GM12865 (cell line): Measurements from ENCODE around the gene TSG101.

Experiments used
- DNase-seq: peaks from one replicate; pipeline ENCODE4 v3.0.0; 2010; ENCODE audit warnings: low read depth
- H3K4me3 ChIP-seq: 2 replicates; pipeline ENCODE4 v1.5.1; 2011; ENCODE audit warnings: mild to moderate bottlenecking, low read depth, low read length, control low read depth
- TF ChIP-seq, protein P1 (sequence below): IDR thresholded peaks from 2 replicates; pipeline ENCODE4 v1.5.1; 2011; ENCODE audit warnings: low read length, control low read depth, low read depth, inconsistent platforms; ENCODE audit not compliant: insufficient read depth; ENCODE audit errors: missing control alignments

The TSG101 gene

DNA sequence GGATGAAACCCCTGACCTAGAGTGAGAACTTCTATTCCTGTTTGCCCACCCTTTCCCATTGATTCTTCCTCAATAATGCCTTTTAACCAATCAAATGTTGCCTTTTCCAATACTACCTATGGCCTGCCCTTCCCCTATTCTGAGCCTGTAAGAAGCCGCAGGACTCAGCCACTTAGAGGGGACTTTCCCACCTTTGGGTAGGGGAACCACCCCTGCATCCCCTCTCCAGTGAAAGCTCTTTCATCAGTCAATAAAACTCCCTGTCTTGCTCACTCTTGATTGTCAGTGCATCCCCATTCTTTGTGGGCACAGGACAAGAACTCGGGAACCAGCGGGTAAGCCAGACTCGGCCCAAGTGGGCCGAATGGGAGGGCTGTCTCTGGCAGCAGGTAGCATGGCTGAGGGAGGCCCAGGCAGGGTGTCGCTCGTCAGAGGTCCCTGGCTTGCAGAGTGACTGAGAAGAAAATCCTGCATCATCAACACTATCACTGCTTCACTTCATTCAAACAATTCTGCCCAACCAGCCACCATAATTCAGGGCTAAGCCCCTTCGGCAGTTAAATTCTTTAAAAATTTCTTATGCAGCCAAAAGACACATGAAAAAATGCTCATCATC is 40.7 kb downstream of the TSG101 start:
- H3K4me3 ChIP-seq, result no peak overlapping the region
- peak; percentile 54 for DNase-seq
- TF ChIP-seq, protein P1, sequence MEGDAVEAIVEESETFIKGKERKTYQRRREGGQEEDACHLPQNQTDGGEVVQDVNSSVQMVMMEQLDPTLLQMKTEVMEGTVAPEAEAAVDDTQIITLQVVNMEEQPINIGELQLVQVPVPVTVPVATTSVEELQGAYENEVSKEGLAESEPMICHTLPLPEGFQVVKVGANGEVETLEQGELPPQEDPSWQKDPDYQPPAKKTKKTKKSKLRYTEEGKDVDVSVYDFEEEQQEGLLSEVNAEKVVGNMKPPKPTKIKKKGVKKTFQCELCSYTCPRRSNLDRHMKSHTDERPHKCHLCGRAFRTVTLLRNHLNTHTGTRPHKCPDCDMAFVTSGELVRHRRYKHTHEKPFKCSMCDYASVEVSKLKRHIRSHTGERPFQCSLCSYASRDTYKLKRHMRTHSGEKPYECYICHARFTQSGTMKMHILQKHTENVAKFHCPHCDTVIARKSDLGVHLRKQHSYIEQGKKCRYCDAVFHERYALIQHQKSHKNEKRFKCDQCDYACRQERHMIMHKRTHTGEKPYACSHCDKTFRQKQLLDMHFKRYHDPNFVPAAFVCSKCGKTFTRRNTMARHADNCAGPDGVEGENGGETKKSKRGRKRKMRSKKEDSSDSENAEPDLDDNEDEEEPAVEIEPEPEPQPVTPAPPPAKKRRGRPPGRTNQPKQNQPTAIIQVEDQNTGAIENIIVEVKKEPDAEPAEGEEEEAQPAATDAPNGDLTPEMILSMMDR, result no peak

DNA sequence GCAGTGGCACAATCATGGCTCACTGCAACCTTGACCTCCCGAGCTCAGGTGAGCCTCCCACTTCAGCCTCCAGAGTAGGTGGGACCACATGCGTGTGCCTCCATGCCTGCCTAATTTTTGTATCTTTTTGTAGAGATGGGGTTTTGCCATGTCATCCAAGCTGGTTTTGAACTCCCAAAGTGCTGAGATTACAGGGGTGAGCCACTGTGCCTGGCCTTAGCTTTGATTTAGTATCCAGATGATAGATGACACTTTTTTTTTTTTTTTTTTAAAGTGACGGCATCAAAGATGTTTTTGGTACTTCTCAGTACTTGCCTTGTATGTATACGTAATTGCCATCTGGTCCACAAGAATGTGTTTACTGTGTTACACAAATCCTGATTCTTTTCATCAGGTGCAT is 47.7 kb downstream of the TSG101 start:
- no peak for DNase-seq
- no peak overlapping the region for H3K4me3 ChIP-seq
- TF ChIP-seq, protein P1, result no peak

DNA sequence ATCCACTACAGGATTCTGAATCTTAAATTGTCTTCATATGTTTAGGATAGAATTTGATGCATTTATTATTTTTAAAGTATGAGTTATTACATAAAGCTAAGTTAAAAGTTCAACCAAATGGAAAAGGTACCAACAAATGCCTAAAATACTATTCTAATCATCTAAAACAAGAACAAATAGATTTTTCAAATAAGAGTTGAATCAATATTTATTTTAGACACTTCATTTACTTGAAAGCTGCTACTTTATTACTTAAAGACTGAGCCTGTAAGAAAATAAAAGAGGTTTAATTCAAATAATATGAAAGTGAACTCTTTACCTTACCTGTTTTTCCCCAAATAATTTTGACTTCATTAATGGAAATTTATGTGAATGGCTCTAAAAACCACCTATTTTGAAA is 54.2 kb downstream of the TSG101 start:
- DNase-seq, result no peak
- H3K4me3 ChIP-seq, result no peak overlapping the region
- TF ChIP-seq, protein P1, result no peak

- TF ChIP-seq, protein P1, result no peak
These were observed 54.7 kb downstream of the TSG101 start for GRCh38 chr11:18471995-18472394.

DNA sequence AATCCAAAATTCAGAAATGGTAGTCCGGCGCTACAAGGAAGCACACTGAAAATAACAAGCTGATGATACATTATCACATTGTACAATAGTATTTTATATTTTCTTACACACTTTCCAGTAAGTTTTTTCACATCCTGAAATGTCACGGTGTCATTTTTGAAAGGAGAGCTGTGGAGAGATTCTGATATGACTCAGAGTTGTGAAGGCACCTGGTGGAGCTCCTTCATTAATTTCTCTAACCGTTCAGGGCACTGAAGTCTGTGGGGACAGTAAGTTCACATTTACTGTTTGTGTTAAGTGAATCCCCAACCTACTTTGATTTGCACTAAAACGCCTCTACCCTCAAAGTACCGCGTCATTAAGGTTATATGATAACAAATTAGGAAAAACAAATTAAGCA is 57.8 kb downstream of the TSG101 start:
- TF ChIP-seq, protein P1, result no peak
- no peak overlapping the region for H3K4me3 ChIP-seq

More at GRCh38 chr11:18471995-18472394, 54.7 kb downstream of the TSG101 start:
- no peak overlapping the region for H3K4me3 ChIP-seq
- peak; percentile 63 for DNase-seq

DNA sequence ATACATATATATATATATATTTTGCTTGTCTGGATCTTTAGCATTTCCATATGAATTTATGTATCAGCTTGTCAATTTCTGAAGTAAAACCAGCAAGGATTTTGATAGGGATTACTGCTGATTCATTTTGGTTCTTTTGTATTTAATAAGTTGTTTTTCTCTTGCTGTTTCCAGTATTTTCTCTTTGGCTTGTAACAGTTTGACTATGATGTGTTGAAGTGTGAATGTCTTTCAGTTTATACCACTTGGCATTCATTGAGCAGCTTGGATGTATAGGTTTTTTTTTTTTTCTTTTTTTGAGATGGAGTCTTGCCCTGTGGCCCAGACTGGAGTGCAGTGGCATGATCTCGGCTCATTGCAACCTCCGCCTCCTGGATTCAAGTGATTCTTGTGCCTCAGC is 58.7 kb downstream of the TSG101 start:
- TF ChIP-seq, protein P1, result no peak
- DNase-seq, result no peak
- no peak overlapping the region for H3K4me3 ChIP-seq

More for the DNA sequence above, 57.8 kb downstream of the TSG101 start:
- peak; percentile 26 for DNase-seq

DNA sequence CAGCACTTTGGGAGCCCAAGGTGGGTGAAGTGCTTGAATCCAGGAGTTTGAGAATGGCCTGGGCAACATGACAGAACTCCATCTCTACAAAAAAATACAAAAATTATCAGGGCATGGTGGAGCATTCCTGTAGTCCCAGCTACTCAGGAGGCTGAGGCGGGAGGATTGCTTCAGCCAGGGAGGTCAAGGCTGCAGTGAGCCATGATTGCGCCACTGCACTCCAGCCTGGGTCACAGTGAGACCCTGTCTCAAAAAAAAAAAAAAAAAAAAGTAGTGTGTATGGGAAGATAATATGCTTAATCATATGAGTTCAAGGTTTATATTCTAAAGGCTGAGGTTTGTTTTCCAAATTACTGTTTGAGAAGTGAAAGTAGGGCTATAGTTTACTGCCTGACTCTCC is 60.3 kb downstream of the TSG101 start:
- H3K4me3 ChIP-seq, result no peak overlapping the region
- DNase-seq, result no peak
- TF ChIP-seq, protein P1, result no peak
